Stimulated activated CD8-positive, alpha-beta memory T cell treated with anti-CD3 and anti-CD28 coated beads, Interleukin-12 subunit alpha, Interleukin-12 subunit beta, amount 100 ng/mL, for 24 hours (primary cell): ENCODE data around the gene ITGB1.

ENCODE experiments used
- DNase-seq: peaks from one replicate; pipeline ENCODE4 v3.0.0-alpha.2; 2020; ENCODE audit errors: extremely low read depth

ITGB1 gene

GRCh38 chr10:32955790-32956189, 2.2 kb downstream of the ITGB1 start:
- no peak for DNase-seq

- DNase-seq, result no peak
Measured at GRCh38 chr10:32955299-32955772, 2.7 kb downstream of the ITGB1 start.

- DNase-seq, result no peak
Measured at GRCh38 chr10:32954545-32955298, 3.3 kb downstream of the ITGB1 start.

GRCh38 chr10:32954080-32954479, 4.0 kb downstream of the ITGB1 start:
- DNase-seq, result no peak

GRCh38 chr10:32953277-32953927, 4.6 kb downstream of the ITGB1 start:
- DNase-seq, result no peak

GRCh38 chr10:32952541-32953276, 5.3 kb downstream of the ITGB1 start:
- DNase-seq, result no peak

DNA sequence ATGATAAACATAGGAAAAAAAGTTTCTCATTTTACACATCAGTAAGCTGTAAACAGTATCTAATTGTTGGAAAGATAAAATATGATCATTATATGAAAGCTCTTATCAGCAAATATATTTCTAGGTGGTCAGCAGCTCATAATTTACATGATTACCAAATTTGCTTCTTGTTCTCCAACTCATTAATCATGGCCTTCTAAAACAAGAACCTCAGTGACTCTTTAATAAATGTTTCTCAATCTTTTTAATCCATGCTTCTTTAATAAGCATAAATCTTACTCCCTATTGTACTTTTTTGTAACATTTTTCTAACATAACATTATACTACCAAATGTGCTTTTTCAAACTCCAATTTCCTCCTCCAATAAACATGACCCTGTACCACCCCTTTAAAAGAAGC, 5.9 kb downstream of the ITGB1 start:
- DNase-seq, result no peak

- DNase-seq, result no peak
Measured at GRCh38 chr10:32951111-32951510, 6.9 kb downstream of the ITGB1 start.

DNA sequence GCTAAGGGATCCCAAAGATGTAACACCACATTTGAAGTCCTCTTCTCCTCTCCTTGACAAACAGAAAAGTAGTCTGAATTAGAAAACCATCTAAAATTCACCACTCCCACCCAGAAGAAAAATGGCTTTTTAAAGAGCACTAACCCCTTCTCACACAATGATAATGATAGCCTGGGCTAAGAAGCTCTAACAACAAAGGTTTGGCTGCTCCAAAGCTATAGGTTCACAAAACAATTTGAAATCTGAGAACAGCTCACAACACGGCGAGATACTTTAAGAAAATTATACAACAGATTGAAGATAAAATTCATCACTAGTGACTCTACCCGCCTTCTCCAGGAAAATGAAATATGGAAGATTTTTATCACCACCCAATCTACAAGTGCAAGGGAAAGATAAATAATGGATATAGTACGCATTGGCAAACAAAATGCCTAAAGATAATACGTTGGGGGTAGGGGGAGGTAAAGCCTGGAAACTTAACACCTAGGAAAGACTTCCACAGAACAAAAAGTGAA, 7.4 kb downstream of the ITGB1 start:
- DNase-seq, result no peak

GRCh38 chr10:32949221-32949678, 8.8 kb downstream of the ITGB1 start:
- no peak for DNase-seq

DNA sequence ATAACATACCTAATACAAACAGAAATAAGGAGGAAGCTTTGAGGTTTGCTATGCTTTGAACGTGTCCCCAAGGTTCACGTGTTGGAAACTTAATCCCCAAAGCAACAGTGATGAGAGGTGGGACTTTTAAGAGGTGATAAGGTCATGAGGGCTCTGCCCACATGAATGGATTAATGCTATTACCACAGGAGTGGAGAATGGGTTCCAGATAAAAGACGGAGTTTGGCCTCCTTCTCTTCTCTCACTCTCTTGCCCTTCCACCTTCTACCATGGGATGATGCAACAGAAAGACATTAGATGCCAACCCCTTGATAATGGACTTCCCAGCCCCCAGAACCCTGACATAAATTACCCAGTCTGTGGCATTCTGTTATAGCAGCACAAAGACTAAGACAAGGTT, 9.6 kb downstream of the ITGB1 start:
- no peak for DNase-seq

DNA sequence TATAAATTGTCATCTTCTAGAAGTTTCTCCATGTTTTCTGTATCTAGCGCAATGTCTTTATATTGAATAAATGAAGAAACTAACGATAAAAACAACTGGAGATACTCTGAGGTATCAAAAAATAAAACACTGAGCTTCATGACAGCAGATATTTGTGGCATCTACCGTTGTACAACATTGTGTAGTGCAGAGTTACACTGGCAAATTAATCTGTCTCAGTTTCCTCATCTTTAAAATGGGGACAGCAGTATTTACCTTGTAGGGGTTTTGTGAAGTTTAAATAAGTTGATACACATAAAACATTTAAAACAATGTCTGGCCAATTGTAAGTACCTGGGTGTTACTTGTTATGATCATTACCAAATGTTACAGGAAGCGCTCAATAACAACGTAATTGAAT, 10.4 kb downstream of the ITGB1 start:
- DNase-seq, result no peak

DNA sequence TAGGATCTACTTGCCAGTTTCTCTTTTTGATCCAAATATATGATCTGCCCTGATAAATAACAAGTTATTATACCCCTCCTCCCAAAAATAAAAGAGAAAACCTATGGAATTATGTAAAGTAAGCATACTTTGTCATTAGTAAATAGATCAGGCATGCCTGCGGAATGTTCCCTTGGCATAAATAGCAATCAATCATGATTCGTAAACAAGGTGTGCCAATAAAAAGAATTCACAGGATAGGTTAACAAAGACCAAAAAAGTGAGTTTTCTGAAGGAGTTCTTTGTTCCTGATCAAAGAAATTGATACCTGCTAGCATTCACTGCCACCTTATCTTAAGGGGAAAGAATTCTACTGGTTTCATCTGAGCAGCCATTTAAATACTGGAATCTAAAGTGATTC, 11.9 kb downstream of the ITGB1 start:
- DNase-seq, result no peak

- DNase-seq, result no peak
Measured at GRCh38 chr10:32943854-32944661, 14.0 kb downstream of the ITGB1 start.

GRCh38 chr10:32943395-32943794, 14.6 kb downstream of the ITGB1 start:
- DNase-seq, result no peak

- DNase-seq, result no peak
Measured at GRCh38 chr10:32942081-32942480, 15.9 kb downstream of the ITGB1 start.

DNA sequence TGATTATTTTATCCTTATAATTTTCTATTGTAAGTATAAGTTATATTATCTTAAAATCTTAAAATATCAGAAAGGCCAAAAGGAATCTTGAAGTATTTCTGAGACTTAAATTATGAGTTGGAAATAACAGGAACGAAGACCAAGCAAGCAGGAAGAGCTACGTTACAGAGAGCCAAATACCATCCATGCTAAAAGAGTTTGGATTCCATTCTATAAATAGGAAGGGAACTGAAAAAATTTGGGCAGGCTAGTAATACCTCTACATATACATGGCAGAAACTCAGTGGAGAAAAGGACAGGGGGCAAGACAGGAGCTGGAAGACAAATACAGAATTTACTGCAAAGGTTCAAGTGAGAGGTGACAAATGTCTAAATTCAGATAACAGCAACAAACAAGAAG, 16.7 kb downstream of the ITGB1 start:
- no peak for DNase-seq

GRCh38 chr10:32940321-32941301, 17.4 kb downstream of the ITGB1 start:
- DNase-seq, result no peak

DNA sequence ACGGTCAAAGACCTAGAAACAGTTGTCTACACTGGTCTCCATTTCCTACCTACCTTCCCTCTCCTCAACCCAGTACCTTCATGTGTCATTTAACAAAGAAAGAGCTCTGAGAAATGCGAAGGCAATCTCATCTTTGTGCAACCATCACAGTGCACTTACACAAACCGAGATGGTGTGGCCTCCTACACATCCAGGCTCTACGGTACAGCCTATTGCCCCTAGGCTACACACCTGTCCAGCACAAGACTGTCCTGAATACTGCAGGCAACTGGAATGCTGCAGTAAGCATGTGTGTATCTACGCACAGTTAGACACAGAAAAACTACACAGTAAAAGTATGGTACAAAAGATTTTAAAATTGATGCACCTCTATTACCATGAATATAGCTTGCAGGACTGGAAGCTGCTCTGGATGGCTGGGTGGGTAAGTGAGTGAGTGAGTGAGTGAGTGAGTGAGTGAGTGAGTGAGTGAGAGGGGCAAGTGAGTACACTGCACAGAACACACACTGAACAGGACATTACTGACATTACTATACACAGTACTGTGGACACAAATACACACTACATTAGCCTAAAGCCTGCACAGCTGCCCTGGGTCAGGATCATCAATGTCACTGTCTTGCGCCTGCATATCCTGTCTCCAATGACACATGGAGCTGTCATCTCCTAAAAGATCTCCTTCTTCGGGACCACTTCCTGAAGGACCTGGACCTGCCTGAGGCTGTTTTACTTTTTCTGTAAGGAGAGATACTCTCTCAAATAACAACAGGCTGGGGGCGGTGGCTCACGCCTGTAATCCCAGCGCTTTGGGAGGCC, 18.5 kb downstream of the ITGB1 start:
- no peak for DNase-seq
